H9 (cell line): Measurements from ENCODE around the gene TGFBR3L. TPM values are rescaled to one million over a fixed set of nuclear protein-coding genes. Genes with fewer than 3 reads are reported as not detected.

Experiments used
- DNase-seq: peaks from one replicate; pipeline ENCODE4 v3.0.0-alpha.2; 2017
- H2AFZ ChIP-seq: one replicate; pipeline ENCODE4 v1.6.1; 2013; ENCODE audit warnings: mild to moderate bottlenecking, low read length, control low read depth, moderate library complexity
- H2AK5ac ChIP-seq: 2 replicates; pipeline ENCODE4 v1.6.1; 2013; ENCODE audit warnings: low read length, control low read depth, mixed read lengths; ENCODE audit not compliant: insufficient read length
- H2BK120ac ChIP-seq: one replicate; pipeline ENCODE4 v1.6.1; 2013; ENCODE audit warnings: low read depth, mild to moderate bottlenecking, low read length, control low read depth, inconsistent platforms; ENCODE audit not compliant: poor library complexity, severe bottlenecking
- H2BK12ac ChIP-seq: 2 replicates; pipeline ENCODE4 v1.6.1; 2013; ENCODE audit warnings: low read length, control low read depth, mixed read lengths, low read depth; ENCODE audit not compliant: insufficient read length
- H2BK15ac ChIP-seq: 2 replicates; pipeline ENCODE4 v1.6.1; 2013; ENCODE audit warnings: low read depth, low read length, control low read depth
- H2BK20ac ChIP-seq: one replicate; pipeline ENCODE4 v1.6.1; 2013; ENCODE audit warnings: low read depth, mild to moderate bottlenecking, low read length, control low read depth, inconsistent platforms; ENCODE audit not compliant: poor library complexity, severe bottlenecking
- H2BK5ac ChIP-seq: 2 replicates; pipeline ENCODE4 v1.6.1; 2013; ENCODE audit warnings: low read length, control low read depth, mixed read lengths; ENCODE audit not compliant: insufficient read length
- H3K14ac ChIP-seq: 2 replicates; pipeline ENCODE4 v1.6.1; 2013; ENCODE audit warnings: low read length, control low read depth; ENCODE audit not compliant: insufficient read depth
- H3K18ac ChIP-seq: 2 replicates; pipeline ENCODE4 v1.6.1; 2013; ENCODE audit warnings: low read depth, mild to moderate bottlenecking, mixed read lengths, low read length, control low read depth; ENCODE audit not compliant: insufficient read length
- H3K23ac ChIP-seq: 2 replicates; pipeline ENCODE4 v1.6.1; 2013; ENCODE audit warnings: low read length, control low read depth, mixed read lengths, low read depth; ENCODE audit not compliant: insufficient read length
- H3K23me2 ChIP-seq: 2 replicates; pipeline ENCODE4 v1.6.1; 2013; ENCODE audit warnings: low read depth, mild to moderate bottlenecking, mixed read lengths, low read length, control low read depth; ENCODE audit not compliant: insufficient read length, poor library complexity, severe bottlenecking
- H3K27ac ChIP-seq: 2 replicates; pipeline ENCODE4 v1.5.1; 2013; ENCODE audit warnings: low read length, control low read depth, mixed read lengths, low read depth; ENCODE audit not compliant: insufficient read length
- H3K27me3 ChIP-seq: 2 replicates; pipeline ENCODE4 v1.6.1; 2013; ENCODE audit warnings: low read length, control low read depth, inconsistent platforms; ENCODE audit not compliant: insufficient read depth
- H3K4ac ChIP-seq: 2 replicates; pipeline ENCODE4 v1.6.1; 2013; ENCODE audit warnings: low read depth, mild to moderate bottlenecking, control low read depth, inconsistent platforms, low read length, moderate library complexity
- H3K4me1 ChIP-seq: 2 replicates; pipeline ENCODE4 v1.6.1; 2013; ENCODE audit warnings: low read length, control low read depth, inconsistent platforms; ENCODE audit not compliant: insufficient read depth
- H3K4me2 ChIP-seq: 2 replicates; pipeline ENCODE4 v1.6.1; 2013; ENCODE audit warnings: low read length, control low read depth, mixed read lengths; ENCODE audit not compliant: insufficient read length, insufficient read depth
- H3K56ac ChIP-seq: 2 replicates; pipeline ENCODE4 v1.6.1; 2013; ENCODE audit warnings: low read depth, mild to moderate bottlenecking, mixed read lengths, low read length, control low read depth; ENCODE audit not compliant: insufficient read length
- H3K79me1 ChIP-seq: 2 replicates; pipeline ENCODE4 v1.6.1; 2013; ENCODE audit warnings: low read depth, mild to moderate bottlenecking, moderate library complexity, low read length, control low read depth, inconsistent platforms; ENCODE audit not compliant: insufficient read depth, poor library complexity, severe bottlenecking
- H3K79me2 ChIP-seq: 2 replicates; pipeline ENCODE4 v1.6.1; 2013; ENCODE audit warnings: low read length, control low read depth, inconsistent platforms; ENCODE audit not compliant: insufficient read depth
- H3K9ac ChIP-seq: 2 replicates; pipeline ENCODE4 v1.6.1; 2013; ENCODE audit warnings: low read length, control low read depth, mixed read lengths; ENCODE audit not compliant: insufficient read length; ENCODE audit errors: extremely low read depth
- H3K9me3 ChIP-seq: one replicate; pipeline ENCODE4 v1.6.1; 2013; ENCODE audit warnings: low read depth, low read length, inconsistent platforms; ENCODE audit not compliant: control insufficient read depth
- H3T11ph ChIP-seq: one replicate; pipeline ENCODE4 v1.6.1; 2013; ENCODE audit warnings: mild to moderate bottlenecking, low read length, control low read depth, inconsistent platforms
- H4K20me1 ChIP-seq: one replicate; pipeline ENCODE4 v1.6.1; 2013; ENCODE audit not compliant: control insufficient read depth, insufficient read length, insufficient read depth
- H4K5ac ChIP-seq: 2 replicates; pipeline ENCODE4 v1.6.1; 2013; ENCODE audit warnings: low read depth, mild to moderate bottlenecking, mixed read lengths, low read length, control low read depth; ENCODE audit not compliant: insufficient read length
- H4K8ac ChIP-seq: replicated peaks from 2 replicates; pipeline ENCODE4 v1.6.1; 2013; ENCODE audit warnings: low read length, control low read depth, mixed read lengths, low read depth; ENCODE audit not compliant: insufficient read length
- H4K91ac ChIP-seq: 2 replicates; pipeline ENCODE4 v1.6.1; 2013; ENCODE audit warnings: low read depth, mild to moderate bottlenecking, moderate library complexity, mixed read lengths, low read length, control low read depth; ENCODE audit not compliant: insufficient read length
- H3K27ac Mint-ChIP-seq, 3 experiments: 2 replicates in 2 of 3; 3 replicates in 1 of 3; pipeline ENCODE4 v1.8.0; 2020 to 2021; ENCODE audit warnings: mixed read lengths in 3 of 3, mild to moderate bottlenecking in 1 of 3, moderate library complexity in 1 of 3
- H3K27me3 Mint-ChIP-seq: 2 replicates; pipeline ENCODE4 v1.8.0; 2021; ENCODE audit warnings: low read depth, mild to moderate bottlenecking, moderate library complexity, mixed read lengths
- H3K36me3 Mint-ChIP-seq, 3 experiments: 2 replicates in 2 of 3; 3 replicates in 1 of 3; pipeline ENCODE4 v1.8.0; 2020 to 2021; ENCODE audit warnings: low read depth in 3 of 3, mixed read lengths in 3 of 3; ENCODE audit not compliant: insufficient read depth in 1 of 3
- H3K4me1 Mint-ChIP-seq, 2 experiments: 2 replicates each; pipeline ENCODE4 v1.8.0; 2020; ENCODE audit warnings: mixed read lengths in 2 of 2
- H3K4me3 Mint-ChIP-seq, 2 experiments: 2 replicates in 1 of 2; 3 replicates in 1 of 2; pipeline ENCODE4 v1.8.0; 2020 to 2021; ENCODE audit warnings: mild to moderate bottlenecking in 2 of 2, mixed read lengths in 2 of 2, moderate library complexity in 1 of 2
- H3K9me3 Mint-ChIP-seq, 2 experiments: 2 replicates in 1 of 2; 3 replicates in 1 of 2; pipeline ENCODE4 v1.8.0; 2020; ENCODE audit warnings: mild to moderate bottlenecking in 2 of 2, mixed read lengths in 2 of 2, moderate library complexity in 1 of 2
- WGBS: extraction: QIAGEN DNeasy Blood & Tissue Kit; methylation state at CpG from one replicate; pipeline ENCODE4 v1.1.7; 2013; ENCODE audit warnings: missing lambda C conversion rate, low lambda C conversion rate, mixed read lengths; ENCODE audit not compliant: insufficient read length; ENCODE audit errors: extremely low coverage; 5-methylcytosine and 5-hydroxymethylcytosine counted together
- total RNA-seq: library from RNA; stranded (reverse); gene quantifications from 2 replicates; pipeline ENCODE4 v1.2.1, GENCODE V29; 2021
- TF ChIP-seq, protein P1 (sequence below): fragments of 200-600 bp; sonication (generic); conservative IDR thresholded peaks from 3 replicates; pipeline ENCODE4 v1.8.0; 2021; ENCODE audit warnings: antibody characterized with exemption, mild to moderate bottlenecking

Gene TGFBR3L
- total RNA-seq, 1 experiment from 2014 or later = 5.5 TPM

DNA sequence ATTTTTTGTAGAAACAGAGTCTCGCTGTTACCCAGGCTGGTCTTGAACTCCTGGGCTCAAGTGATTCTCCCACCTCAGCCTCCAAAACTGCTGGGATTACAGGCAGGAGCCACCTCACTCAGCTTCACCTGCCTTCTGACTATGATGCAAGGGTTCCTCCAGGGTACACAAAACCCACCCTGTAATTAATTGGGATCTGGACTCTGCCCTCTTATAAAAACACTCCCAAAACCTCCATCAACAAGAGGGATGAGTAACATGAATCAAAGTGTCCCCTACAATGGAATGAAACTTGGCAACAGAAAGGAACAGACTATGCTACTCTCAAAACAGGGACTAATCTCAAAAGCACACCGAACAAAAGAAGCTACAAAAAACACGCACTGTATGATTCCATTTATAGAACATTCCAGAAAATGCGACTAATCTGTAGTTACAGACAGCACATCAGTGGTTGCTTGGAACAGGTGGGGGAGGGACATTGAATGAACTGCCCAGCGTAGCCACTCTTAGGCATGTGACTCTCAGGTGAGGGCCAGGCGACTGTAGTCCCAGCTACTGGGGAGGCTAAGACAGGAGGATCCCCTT lies 37.3 kb upstream of the TGFBR3L start:
- H4K8ac ChIP-seq = no peak overlapping the region
- H3K27ac ChIP-seq = no peak overlapping the region
- no peak overlapping the region for H3K4ac ChIP-seq
- H3K9me3 Mint-ChIP-seq = peaks cover 4 to 7% of the 10 kb centered on the region in 2 experiments; a peak in 2 of 5 replicates
- no peaks in the 10 kb centered on the region for H3K4me1 ChIP-seq
- H4K20me1 ChIP-seq = no peaks in the 10 kb centered on the region
- H3K4me3 Mint-ChIP-seq = peak overlapping the region in 1 of 2 experiments; percentile 5; a peak in 1 of 5 replicates
- no peak overlapping the region for H2BK5ac ChIP-seq
- H4K91ac ChIP-seq = no peak overlapping the region
- peaks cover 0 to 2% (median 0%) of the 10 kb centered on the region in 3 experiments; a peak in 2 of 7 replicates for H3K36me3 Mint-ChIP-seq
- no peak overlapping the region for H3K23ac ChIP-seq
- H3K27me3 Mint-ChIP-seq = peaks cover 13% of the 10 kb centered on the region
- peaks cover 8% of the 10 kb centered on the region for H3K23me2 ChIP-seq
- H3K79me1 ChIP-seq = no peaks in the 10 kb centered on the region
- H3K27ac Mint-ChIP-seq = peak overlapping the region in 1 of 3 experiments; percentile 34; a peak in 1 of 7 replicates
- H3K4me2 ChIP-seq = no peak overlapping the region
- no CpG with 5 or more reads among the region's 6 CpGs for WGBS
- no peak overlapping the region for H3K18ac ChIP-seq
- H3K9ac ChIP-seq = no peak overlapping the region
- no peaks in the 10 kb centered on the region for H3K9me3 ChIP-seq
- H3K56ac ChIP-seq = no peak overlapping the region
- no peak overlapping the region for H2BK12ac ChIP-seq
- no peak overlapping the region for H2AK5ac ChIP-seq
- peaks cover 1% of the 10 kb centered on the region; the same call in 1 of the 2 replicates for H3K27me3 ChIP-seq
- no peak overlapping the region for H3T11ph ChIP-seq
- no peaks in the 10 kb centered on the region for H3K79me2 ChIP-seq
- H3K4me1 Mint-ChIP-seq = peaks cover 4 to 10% of the 10 kb centered on the region in 2 experiments; a peak in 3 of 4 replicates
- H3K14ac ChIP-seq = no peak overlapping the region
- H2AFZ ChIP-seq = no peak overlapping the region
- no peak overlapping the region for H2BK15ac ChIP-seq
- H4K5ac ChIP-seq = no peak overlapping the region
- no peak overlapping the region for H2BK120ac ChIP-seq
- TF ChIP-seq, protein P1, sequence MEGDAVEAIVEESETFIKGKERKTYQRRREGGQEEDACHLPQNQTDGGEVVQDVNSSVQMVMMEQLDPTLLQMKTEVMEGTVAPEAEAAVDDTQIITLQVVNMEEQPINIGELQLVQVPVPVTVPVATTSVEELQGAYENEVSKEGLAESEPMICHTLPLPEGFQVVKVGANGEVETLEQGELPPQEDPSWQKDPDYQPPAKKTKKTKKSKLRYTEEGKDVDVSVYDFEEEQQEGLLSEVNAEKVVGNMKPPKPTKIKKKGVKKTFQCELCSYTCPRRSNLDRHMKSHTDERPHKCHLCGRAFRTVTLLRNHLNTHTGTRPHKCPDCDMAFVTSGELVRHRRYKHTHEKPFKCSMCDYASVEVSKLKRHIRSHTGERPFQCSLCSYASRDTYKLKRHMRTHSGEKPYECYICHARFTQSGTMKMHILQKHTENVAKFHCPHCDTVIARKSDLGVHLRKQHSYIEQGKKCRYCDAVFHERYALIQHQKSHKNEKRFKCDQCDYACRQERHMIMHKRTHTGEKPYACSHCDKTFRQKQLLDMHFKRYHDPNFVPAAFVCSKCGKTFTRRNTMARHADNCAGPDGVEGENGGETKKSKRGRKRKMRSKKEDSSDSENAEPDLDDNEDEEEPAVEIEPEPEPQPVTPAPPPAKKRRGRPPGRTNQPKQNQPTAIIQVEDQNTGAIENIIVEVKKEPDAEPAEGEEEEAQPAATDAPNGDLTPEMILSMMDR = no peak
- no peak for DNase-seq
- no peak overlapping the region for H2BK20ac ChIP-seq
